Stimulated activated CD8-positive, alpha-beta memory T cell treated with anti-CD3 and anti-CD28 coated beads, Interleukin-2, amount 100 ng/mL, for 1 hour (primary cell): Measurements from ENCODE around the gene WDR35.

Source experiments
- DNase-seq, 2 donors: peaks; one replicate each; pipeline ENCODE4 v3.0.0-alpha.2; 2020; ENCODE audit warnings: low read depth in 2 of 2

The WDR35 gene

DNA sequence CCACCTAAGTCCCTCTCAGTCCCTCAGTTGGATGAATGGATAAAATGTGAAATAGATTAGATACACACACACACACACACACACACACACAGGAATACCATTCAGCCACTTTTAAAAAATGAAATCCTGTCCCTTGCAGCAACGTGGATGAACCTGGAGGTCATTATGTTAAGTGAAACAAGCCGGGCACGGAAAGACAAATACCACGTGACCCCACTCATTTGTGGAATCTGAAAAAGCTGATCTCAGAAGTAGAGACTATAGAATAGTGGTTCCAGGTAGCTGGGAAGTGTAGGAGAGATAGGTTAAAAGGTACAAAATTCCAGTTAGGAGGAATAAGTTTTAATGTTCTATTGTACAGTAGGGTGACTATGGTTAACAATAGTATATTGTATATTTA, 119.1 kb downstream of the WDR35 start:
- DNase-seq: no peak

DNA sequence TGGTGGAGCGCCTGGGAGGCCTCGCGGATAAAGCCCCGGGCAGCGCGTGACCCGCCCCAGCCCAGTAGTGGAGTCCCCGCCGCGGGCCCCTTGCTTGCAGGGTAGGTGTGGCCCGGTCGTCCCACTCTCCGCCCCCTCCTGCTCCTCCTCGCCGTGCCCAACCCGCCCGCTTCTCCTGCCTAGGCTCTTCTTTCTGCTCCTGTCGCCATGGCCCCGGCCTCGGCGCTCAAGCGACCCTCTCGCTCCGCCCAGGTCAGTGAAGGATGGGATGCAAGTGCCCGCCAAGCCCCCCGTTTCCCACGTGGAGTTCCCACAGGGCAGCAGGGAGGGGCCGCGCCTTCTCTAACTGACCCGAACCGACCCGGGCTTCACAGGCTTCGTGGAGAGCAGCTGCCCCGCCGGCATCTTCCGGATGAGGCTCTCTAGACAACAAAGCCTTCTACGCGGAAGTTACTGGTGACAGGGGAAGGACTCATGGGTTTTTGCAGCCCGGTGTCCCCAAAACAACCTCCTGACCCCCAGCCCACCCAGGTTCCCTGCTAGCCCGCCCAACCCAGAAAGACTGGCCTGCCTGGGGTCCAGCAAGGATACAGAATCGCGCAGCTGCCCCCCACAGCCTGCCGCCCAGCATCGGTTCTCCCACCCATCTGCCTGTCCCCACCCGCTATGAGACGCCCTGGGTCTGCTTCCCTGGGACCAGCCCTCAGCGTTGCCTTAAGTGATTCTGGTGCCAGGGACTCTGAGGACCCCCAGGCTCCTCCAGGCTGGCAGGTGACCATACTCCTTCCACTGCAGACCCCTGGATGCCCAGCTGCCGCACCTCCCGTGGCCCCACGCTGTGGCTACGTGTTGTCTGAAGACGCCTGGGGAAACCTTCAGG, 121.0 kb downstream of the WDR35 start:
- peak; percentile 27 to 46 for DNase-seq

DNA sequence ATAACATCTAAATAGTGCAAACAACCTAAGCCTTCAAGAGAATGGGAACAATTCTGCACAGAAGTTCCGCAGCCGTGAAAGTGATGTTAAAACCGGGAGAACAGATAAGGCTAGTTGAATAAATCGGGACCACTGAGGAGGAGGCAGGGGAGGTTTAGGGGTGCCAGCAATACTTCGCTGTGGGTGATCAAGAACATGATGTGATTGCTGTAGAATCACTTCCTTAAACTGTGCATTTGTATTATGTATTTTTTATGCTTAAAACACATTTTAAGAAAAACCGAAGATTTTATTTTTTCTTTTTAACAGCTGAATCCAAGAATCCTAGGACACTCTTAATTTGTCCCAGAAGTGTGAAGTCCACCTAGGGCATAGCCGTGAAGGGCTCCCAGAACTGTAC, 121.7 kb downstream of the WDR35 start:
- no peak for DNase-seq

DNA sequence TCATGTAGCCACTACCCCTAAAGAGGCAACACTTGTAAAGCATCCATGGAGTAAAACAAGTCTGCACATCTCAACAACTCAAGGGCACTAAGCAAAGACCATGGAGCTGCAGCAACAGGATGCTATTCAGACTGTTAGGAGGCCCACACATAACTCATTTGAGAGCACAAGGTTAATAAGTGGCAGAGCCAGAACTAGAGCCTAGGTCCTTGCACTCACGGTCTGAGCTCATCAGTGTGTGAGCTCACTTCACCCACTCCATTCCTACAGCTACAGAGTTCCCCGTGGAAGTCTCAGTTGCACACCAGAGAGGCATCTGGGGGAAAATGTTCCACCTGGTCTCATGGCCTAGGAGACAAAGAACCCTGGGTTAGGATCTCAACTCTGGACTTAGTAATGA, 123.1 kb downstream of the WDR35 start:
- DNase-seq: no peak

DNA sequence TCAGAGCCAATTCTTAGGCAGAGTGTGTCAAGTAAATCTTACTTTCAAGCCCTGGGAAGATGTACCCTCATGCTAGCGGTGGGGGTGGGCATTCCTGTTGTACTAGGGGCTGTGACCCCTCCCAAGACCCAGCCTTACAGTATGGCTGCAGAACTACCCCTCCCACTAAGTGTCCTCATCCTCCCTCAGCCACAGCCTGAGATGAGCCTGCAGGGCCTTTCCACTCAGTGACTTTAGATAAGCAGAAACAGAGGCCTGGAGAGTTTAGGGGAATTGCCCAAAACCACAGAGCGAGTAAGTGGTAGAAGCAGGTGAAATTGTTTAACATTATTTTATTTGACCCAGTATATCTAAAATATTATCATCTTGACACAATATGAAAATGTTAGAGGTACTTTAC, 124.8 kb downstream of the WDR35 start:
- DNase-seq: no peak

DNA sequence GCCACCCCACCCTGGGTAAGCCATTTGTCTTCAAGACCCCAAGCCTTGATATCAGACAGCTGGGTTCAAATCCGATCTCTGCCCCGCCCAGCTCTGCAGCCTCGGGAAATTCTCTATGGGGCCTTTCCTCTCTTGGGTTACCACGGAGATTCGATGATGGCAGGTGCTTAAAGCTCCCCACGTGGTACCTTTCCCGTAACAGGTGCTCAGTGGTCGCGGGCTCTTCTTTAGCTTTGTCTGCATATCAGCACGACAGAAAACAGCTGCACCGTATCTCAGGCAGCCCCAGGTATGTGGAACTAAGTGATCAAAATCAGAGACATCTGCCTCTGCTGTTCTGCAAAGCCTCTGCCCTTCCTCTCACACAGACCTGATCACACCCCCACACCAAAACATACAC, 125.5 kb downstream of the WDR35 start:
- DNase-seq: no peak

DNA sequence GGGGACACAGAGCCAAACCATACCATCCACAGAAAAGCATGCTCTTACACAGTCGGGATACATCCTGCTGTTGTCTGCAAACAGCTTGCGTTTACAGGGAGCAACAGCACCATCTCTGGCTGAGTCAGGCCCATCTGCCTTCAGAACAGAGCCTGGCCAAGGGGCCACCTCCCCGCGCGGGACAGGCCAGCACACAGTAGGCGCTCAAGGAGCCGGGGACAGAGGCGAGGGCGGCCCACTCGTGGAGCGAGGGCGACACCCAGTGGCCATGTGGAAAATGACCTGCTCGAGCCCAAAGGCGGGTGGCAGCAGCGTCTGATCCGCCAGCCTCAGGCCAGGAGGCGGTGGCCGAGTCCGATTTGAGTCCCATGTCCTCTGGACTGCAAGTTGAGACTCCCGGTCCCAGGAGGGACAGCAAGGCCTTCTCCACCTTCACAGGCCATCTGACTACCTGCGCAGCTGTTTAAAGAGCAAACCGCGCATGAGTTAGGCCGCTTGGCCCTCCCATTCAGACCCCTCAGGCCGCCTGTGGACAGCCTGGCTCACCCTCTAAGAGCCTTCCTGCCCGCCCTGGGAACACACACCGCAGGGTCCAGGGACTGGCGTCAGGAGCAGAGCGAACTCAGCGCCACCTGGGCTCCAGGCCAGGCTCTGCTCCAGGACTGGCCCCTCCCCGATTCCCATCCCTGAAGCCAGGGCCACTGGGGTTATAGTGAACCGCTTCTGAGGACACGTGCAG, 126.4 kb downstream of the WDR35 start:
- peak; percentile 47 to 51 for DNase-seq

DNA sequence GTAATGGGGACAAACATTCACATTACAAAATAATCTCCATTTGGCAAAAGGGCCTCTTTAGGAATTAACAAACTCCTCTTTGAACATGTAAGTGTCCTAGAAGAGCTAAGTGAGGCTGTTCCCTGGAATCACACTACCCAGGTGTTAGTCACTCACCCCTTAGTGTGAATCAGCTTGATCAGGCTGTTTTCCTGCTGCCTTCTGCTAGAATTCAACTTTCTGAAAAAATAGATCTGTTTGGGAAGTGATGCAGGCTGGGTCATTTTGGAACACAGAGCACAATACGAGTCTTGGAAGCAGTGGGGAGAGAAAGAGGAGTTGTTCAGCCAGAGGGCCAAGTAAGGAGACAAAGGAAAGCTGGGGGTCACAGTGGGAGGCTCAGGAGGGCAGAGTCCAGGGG, 128.1 kb downstream of the WDR35 start:
- DNase-seq: no peak
